HG03095 (cell line): ENCODE measurements around the gene GOLGA8B.
A peak's percentile ranks its signal among the peaks of the same experiment; 100 is the strongest.
"Not testable (repeated sequence)": the region's sequence is repeated elsewhere in the genome, so short reads cannot be mapped to it uniquely, and the experiment has no call there.

Experiments used
- ATAC-seq: cut with Tn5 transposase; IDR thresholded peaks from one replicate; pipeline ENCODE4 v1.9.1; 2021; ENCODE audit warnings: moderate library complexity; ENCODE audit not compliant: unreplicated experiment

Gene GOLGA8B

DNA sequence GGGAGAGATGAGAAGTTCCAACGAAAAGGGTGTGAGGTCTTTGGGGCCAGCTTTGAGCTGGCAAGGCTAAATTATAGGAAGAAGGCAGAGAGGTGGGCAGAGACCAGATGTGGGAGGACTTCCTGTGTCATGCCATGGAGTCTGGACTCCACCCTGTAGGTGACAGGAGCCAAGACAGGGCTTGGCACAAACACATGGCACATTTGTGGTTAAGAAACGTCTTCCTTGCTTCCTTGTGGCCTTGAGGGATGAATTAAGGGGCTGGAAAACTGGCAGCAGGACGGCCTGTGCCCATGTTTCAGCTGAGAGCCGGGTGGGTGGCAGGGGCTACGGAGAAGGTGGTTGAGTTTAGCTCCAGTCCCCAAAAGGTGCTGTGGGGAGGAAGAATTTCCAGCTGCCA, 18.7 kb downstream of the GOLGA8B start:
- not testable (repeated sequence) for ATAC-seq

DNA sequence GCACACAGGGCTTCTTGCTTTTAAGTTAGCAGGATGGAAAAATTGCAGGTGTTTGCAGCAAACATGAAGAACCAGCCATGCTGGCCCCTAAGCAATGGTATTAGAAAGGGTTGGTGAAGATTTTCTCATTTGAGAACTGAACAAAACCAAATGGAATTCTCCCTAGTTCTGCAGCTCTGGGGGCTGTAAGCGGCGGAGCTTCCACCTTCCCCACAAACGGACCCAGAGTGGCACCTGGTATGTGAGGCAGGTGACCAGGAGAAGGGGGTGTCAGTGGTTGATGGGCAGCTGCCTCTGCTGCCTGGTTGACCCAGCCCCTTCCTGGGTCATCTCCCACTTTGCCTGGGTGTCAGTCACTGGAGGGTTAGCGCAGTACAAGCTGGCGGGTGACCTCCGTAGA, 22.6 kb downstream of the GOLGA8B start:
- not testable (repeated sequence) for ATAC-seq

DNA sequence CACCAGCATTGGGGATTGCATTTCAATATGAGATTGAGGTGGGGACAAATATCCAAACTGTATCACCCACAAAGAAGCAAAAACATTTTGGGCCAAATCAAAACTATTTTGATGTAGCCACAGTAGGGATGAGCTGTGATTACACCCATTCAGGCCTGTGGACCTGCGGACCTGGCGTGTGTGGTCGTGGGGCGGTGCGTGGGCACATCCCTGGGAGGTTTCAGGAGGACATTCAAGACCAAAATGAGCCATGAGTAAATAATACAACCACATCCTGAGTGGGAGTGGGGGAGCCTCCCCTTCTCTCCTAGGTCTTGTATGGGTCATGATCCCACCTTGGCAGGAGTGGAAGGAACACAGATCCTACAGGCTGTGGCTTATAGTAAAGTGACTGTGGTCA, 23.7 kb downstream of the GOLGA8B start:
- ATAC-seq = not testable (repeated sequence)

DNA sequence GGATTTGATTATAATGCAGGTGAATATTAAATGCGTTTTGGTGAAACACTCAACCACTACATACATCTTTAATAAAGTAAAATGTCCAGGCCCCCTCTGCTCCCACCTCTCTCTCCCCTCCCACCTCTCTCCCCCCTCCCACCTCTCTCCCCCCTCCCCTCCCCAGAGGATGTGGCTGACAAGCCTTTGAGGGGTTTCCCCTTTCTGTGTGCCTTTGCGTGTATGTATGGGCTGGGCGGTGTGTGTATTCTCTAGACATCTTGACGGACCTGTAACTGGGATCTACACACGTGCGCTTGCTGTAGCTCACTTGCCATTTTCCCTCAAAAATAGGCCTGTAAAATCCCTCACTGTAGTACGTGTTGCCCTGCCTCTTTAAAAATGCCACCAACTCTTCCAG, 28.3 kb downstream of the GOLGA8B start:
- not testable (repeated sequence) for ATAC-seq

DNA sequence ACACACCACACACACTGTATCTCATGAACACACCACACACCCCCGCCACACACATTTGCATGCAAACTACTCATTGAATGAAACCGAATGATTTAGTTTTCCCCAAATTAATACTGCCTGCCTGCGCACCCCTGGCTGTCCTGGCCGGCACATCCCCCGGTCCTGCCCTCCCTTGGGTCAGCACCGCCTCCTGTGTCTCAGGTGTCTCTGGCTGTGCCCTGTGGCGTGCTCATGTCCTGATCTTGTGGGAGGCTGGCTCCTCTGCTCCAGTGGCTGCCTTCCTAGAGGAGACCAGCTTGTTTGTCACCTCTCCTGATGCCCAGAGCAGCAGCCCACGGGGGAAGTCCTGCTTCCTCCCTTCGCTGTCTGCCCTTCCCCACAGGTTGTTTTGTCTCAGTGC, 28.7 kb downstream of the GOLGA8B start:
- ATAC-seq = not testable (repeated sequence)

DNA sequence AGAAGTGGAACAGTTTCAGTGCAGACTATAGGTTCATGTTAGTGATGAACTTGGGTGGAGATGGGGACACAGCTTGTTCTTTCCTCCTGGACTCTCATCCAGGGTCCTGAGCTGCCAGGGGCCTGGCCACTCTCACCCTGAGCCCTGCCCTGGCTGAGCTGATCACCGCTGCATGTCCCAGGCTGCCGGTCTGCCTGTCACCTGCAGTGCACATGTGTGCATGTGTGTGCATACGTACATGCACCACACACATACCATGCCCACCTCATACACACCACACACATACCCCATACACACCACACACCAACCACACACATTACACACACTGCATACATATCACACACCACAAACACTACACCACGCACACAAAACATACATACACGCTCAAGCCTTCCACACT, 29.3 kb downstream of the GOLGA8B start:
- not testable (repeated sequence) for ATAC-seq

DNA sequence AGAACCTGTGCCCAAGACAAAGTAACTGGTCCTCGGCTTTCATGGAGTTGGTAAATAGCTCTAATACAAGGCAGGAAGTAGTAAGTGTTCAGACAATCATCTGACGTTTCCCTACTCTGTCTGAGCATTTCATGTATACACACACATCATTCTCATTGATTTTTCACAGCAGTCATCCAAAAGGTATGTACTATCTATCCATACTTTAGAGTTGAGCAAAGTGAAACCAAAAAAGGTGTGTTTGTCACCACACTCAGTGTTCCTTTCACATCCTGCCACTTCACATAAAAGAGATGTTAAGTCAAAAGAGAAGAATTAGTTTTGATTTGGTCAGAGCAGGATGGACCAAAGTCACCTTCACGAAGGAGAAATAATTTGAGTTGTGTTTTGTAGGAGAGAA, 33.3 kb downstream of the GOLGA8B start:
- peak; percentile 51 for ATAC-seq

DNA sequence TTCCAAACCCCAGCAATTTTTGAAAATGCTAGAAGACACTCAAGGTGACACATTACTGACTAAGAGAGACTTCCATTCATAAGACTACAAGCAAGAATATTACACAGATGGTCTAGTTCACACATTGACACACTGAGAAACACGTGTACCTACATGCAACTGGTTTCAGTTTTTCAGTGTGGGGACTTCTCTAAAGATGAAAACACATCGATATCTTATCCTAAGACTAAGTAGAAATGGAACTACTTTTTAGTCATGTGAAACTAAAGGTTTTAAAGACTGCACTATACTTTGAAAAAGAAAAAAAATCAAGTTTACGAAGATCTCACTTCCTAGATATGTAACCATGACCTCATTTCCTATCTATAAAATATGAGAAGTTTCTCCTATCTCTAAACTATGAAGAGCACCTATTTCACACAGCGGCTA, 34.1 kb downstream of the GOLGA8B start:
- peak; percentile 54 for ATAC-seq

DNA sequence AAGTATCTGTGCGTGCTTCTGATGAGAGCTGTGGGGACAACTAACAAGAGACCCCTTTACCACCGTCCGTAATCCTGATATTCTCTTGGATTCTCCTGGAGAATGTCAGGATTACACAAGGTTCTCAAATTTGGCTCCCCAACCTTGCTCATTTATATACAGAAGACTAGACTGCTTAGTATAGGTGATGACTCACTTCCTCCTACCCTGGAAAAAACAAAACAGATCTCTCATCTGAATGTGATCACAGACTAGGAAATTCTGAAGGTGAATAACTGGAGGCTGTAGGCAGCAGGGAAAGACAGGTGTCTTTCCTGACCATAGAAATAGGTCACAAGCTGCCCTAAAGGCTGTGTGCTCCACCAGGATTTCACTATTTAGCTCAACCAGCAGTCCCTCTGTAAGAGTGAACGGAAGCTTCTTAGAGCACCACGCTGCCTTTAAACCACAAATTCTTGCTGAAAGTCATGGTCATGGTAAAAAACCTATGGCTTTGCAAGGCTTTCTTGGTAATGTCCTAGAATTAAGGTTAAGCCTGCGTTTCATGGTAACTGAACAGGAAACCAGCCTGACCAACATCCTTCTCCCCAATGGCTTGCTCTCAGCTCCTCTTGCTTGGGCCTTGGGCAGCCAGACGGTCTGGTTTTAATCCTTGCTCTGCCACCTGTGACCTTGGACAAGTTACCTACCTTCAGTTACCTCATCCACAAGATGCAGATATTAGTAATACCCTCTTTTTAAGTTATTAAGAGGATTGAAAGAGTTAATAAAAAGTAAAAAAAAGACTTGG, 39.4 kb downstream of the GOLGA8B start:
- not testable (repeated sequence) for ATAC-seq

DNA sequence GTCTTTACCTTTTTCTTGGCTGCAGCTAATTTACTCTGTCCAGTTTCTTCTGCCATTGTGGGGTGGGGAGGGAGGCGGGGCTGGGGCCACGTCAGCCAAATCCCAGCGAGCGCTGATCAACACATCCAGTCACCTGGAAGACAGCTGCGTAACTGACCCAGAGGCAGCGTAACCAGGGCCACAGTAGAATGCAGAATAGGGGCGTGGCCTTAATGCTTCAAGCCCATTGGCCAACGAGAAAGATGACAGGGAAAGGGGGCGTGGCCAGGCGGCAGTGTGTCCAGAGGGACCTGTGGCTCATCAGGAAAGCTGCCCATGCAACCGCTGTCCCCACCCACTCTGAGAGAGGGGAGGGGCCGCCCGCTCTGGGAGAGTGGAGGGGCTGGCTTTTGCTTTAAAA, 47.6 kb downstream of the GOLGA8B start:
- not testable (repeated sequence) for ATAC-seq
